ENCODE measurements around the gene TEKT3. TPM values are rescaled to one million over a fixed set of nuclear protein-coding genes. Genes with fewer than 3 reads are reported as not detected.

TEKT3 gene
- total RNA-seq, 6 donors from 2014 or later, result 0.64 to 4.1 (median 1.8) TPM; not detected in 1

- TF ChIP-seq, protein P1, sequence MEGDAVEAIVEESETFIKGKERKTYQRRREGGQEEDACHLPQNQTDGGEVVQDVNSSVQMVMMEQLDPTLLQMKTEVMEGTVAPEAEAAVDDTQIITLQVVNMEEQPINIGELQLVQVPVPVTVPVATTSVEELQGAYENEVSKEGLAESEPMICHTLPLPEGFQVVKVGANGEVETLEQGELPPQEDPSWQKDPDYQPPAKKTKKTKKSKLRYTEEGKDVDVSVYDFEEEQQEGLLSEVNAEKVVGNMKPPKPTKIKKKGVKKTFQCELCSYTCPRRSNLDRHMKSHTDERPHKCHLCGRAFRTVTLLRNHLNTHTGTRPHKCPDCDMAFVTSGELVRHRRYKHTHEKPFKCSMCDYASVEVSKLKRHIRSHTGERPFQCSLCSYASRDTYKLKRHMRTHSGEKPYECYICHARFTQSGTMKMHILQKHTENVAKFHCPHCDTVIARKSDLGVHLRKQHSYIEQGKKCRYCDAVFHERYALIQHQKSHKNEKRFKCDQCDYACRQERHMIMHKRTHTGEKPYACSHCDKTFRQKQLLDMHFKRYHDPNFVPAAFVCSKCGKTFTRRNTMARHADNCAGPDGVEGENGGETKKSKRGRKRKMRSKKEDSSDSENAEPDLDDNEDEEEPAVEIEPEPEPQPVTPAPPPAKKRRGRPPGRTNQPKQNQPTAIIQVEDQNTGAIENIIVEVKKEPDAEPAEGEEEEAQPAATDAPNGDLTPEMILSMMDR (IDR thresholded peaks at IDR 0.05), result no peak
- TF ChIP-seq POLR2A (IDR thresholded peaks at IDR 0.05) (no peak), EP300 (IDR thresholded peaks at IDR 0.05) (no peak), POLR2AphosphoS5 (IDR thresholded peaks at IDR 0.05) (no peak)
- peak in 1 of 2 donors; percentile 32 for ATAC-seq (ENCODE audit: low FRiP score in 2 of 2)
- H3K36me3 ChIP-seq, result no peaks in the 10 kb centered on the region
- peak overlapping the region in 1 of 4 donors; percentile 6 for H3K27ac ChIP-seq
- H3K4me3 ChIP-seq, result no peak overlapping the region
- no peaks in the 10 kb centered on the region for H3K27me3 ChIP-seq
- 49 to 54% methylated on average over 6 of the region's 6 CpGs for WGBS, 2 donors
- DNase-seq, result no peak
- H3K9me3 ChIP-seq, result no peaks in the 10 kb centered on the region
- H3K4me1 ChIP-seq, result no peaks in the 10 kb centered on the region
Observed at GRCh38 chr17:15377616-15378015, 36.2 kb upstream of the TEKT3 start.

DNA sequence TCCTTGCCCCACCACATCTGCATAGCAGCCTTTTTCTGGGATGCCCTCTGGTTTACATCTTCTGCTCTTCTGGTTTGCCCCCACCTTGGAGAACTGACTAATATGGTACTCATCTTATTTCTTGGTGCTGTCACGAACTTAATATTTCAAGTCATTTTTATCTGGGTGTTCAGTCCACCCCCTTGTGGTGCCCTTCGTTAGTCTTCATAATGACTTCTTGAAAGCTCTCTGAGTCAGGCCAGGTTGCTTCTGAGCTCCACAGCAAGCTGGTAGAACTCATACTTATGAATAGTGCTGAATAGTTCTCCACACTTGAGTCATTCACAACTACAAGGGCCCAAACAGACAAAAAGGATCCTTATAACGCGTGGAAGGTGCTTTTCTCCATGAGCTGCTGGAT, 35.8 kb upstream of the TEKT3 start:
- TF ChIP-seq, protein P1 (IDR thresholded peaks at IDR 0.05), result no peak
- ATAC-seq (ENCODE audit: low FRiP score in 2 of 2) (no peak), DNase-seq (no peak)
- Histone ChIP-seq H3K4me3 (no peak overlapping the region), H3K27ac (peak overlapping the region in 1 of 4 donors; percentile 6), H3K9me3 (no peaks in the 10 kb centered on the region), H3K27me3 (no peaks in the 10 kb centered on the region), H3K36me3 (no peaks in the 10 kb centered on the region), H3K4me1 (no peaks in the 10 kb centered on the region)
- 67 to 69% methylated on average over 4 of the region's 4 CpGs for WGBS, 2 donors

DNA sequence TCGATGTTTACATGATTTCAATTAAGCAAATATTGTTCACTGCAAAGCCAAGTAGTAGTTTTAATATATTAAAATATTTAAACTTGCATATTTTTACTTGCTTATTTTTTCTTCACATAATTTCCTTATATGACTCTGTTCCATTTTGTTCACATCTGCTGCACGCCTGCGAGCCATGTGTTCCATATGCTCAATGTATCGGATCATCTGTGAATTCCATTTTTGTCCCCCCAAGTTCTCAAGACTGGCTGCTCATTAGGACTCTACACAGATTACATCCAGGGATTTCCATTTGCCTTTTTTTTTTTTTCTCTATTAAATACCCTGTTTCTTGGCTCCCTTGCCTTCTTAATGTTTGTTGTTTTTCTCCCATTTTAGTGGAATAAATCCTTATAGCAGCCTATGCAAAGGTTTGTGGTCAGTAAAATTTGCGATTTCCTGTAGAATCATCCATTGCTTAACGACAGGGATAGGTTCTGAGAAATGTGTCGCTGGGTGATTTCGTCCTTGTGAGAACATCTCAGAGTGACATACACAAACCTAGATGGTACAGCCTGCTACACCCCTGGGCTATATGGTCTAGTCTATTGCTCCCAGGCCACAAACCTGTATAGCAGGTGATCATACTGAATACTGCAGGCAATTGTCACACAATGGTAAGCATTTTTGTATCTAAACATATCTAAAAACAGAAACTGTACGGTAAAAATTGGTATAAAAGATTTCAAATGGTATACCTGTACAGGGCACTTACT, 30.2 kb upstream of the TEKT3 start:
- WGBS, 2 donors, result 90 to 94% methylated on average over 9 of the region's 9 CpGs
- ATAC-seq (ENCODE audit: low FRiP score in 2 of 2) (no peak), DNase-seq (no peak)
- Histone ChIP-seq H3K36me3 (no peaks in the 10 kb centered on the region), H3K27ac (no peak overlapping the region), H3K4me3 (no peak overlapping the region), H3K4me1 (no peaks in the 10 kb centered on the region), H3K27me3 (no peaks in the 10 kb centered on the region), H3K9me3 (no peaks in the 10 kb centered on the region)
- TF ChIP-seq POLR2AphosphoS5 (IDR thresholded peaks at IDR 0.05) (no peak), POLR2A (IDR thresholded peaks at IDR 0.05) (no peak), EP300 (IDR thresholded peaks at IDR 0.05) (no peak)
- TF ChIP-seq, protein P1 (IDR thresholded peaks at IDR 0.05), result no peak

GRCh38 chr17:15368600-15368999, 27.2 kb upstream of the TEKT3 start:
- Histone ChIP-seq H3K4me1 (no peaks in the 10 kb centered on the region), H3K36me3 (no peaks in the 10 kb centered on the region), H3K27me3 (no peaks in the 10 kb centered on the region), H3K9me3 (no peaks in the 10 kb centered on the region), H3K4me3 (no peak overlapping the region), H3K27ac (no peak overlapping the region)
- ATAC-seq (ENCODE audit: low FRiP score in 2 of 2) (no peak), DNase-seq (no peak)
- 39 to 48% methylated on average over 2 of the region's 2 CpGs for WGBS, 2 donors
- TF ChIP-seq POLR2AphosphoS5 (IDR thresholded peaks at IDR 0.05) (no peak), EP300 (IDR thresholded peaks at IDR 0.05) (no peak), POLR2A (IDR thresholded peaks at IDR 0.05) (no peak)
- TF ChIP-seq, protein P1 (IDR thresholded peaks at IDR 0.05), result no peak

DNA sequence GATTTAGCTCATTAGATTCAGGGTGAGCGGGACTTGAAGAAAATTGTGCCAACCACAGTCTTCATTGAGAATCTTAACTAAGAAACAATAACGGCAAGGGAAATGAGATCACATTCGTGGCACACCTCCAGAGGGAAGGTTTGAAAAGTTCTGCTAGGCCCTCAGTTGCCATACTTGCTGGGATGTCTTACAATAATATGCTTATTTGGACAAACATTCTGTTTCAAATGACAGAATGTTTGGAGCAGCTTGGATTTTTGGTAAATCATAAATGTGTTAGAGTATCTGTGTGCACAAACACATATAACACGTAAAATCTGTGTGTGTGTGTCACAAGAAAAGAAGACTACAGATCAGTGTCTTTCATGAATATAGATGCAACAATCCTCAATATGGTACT, 24.6 kb upstream of the TEKT3 start:
- TF ChIP-seq POLR2AphosphoS5 (IDR thresholded peaks at IDR 0.05), result no peak
- TF ChIP-seq EP300 (IDR thresholded peaks at IDR 0.05), result no peak
- no peak for TF ChIP-seq POLR2A (IDR thresholded peaks at IDR 0.05)
- TF ChIP-seq, protein P1 (IDR thresholded peaks at IDR 0.05), result no peak
- no peak for ATAC-seq (ENCODE audit: low FRiP score in 2 of 2)
- Histone ChIP-seq H3K27ac (no peak overlapping the region), H3K4me1 (no peaks in the 10 kb centered on the region), H3K36me3 (no peaks in the 10 kb centered on the region), H3K27me3 (no peaks in the 10 kb centered on the region), H3K4me3 (no peak overlapping the region), H3K9me3 (no peaks in the 10 kb centered on the region)
- WGBS, 2 donors, result 92 to 94% methylated on average over 4 of the region's 4 CpGs
- no peak for DNase-seq
